SU-DHL-6 (cell line): ENCODE measurements around the gene ADARB2.

Experiments
- H2AFZ ChIP-seq: fragments of 200-600 bp; sonication (generic); 2 replicates; pipeline ENCODE4 v1.6.1; 2014; ENCODE audit warnings: low read depth, mild to moderate bottlenecking, moderate library complexity, mixed read lengths, antibody characterized with exemption, low read length; ENCODE audit not compliant: severe bottlenecking
- H3F3A ChIP-seq: fragments of 200-600 bp; shearing (Covaris generic); 2 replicates; pipeline ENCODE4 v1.6.0; 2016; ENCODE audit warnings: antibody characterized with exemption, mild to moderate bottlenecking; ENCODE audit not compliant: insufficient read depth
- H3K27ac ChIP-seq: fragments of 200-600 bp; sonication (generic); 2 replicates; pipeline ENCODE4 v1.5.1; 2016; ENCODE audit warnings: low read depth, mild to moderate bottlenecking, low read length, moderate library complexity, mixed read lengths
- H3K27me3 ChIP-seq: fragments of 200-600 bp; sonication (generic), shearing (Covaris generic); 2 replicates; pipeline ENCODE4 v1.6.0; 2014; ENCODE audit warnings: mild to moderate bottlenecking, low read length
- H3K36me3 ChIP-seq: fragments of 200-600 bp; sonication (generic); 2 replicates; pipeline ENCODE4 v1.6.1; 2014; ENCODE audit warnings: mild to moderate bottlenecking, low read length, mixed read lengths
- H3K4me2 ChIP-seq: fragments of 300-600, 200-600 bp; shearing (Covaris generic), sonication (generic); 2 replicates; pipeline ENCODE4 v1.6.0; 2014; ENCODE audit warnings: low read length, low read depth, mild to moderate bottlenecking; ENCODE audit not compliant: poor library complexity, severe bottlenecking
- H3K4me3 ChIP-seq: fragments of 200-600 bp; sonication (generic); 2 replicates; pipeline ENCODE4 v1.5.1; 2014; ENCODE audit warnings: antibody characterized with exemption, low read length, mild to moderate bottlenecking, mixed read lengths; ENCODE audit not compliant: insufficient read depth, poor library complexity, severe bottlenecking
- H3K79me2 ChIP-seq: fragments of 200-600 bp; sonication (generic); 2 replicates; pipeline ENCODE4 v1.6.1; 2014; ENCODE audit warnings: mild to moderate bottlenecking, low read length, moderate library complexity; ENCODE audit not compliant: insufficient read depth
- H3K9ac ChIP-seq: fragments of 200-600 bp; sonication (generic); 2 replicates; pipeline ENCODE4 v1.7.0; 2014; ENCODE audit warnings: mild to moderate bottlenecking, low read length
- H3K9me2 ChIP-seq: fragments of 200-600 bp; sonication (generic); replicated peaks from 2 replicates; pipeline ENCODE4 v1.6.1; 2014; ENCODE audit warnings: low read length; ENCODE audit not compliant: insufficient read depth
- H3K9me3 ChIP-seq: fragments of 200-600 bp; sonication (generic); 2 replicates; pipeline ENCODE4 v1.6.1; 2014; ENCODE audit warnings: low read length, mixed read lengths; ENCODE audit not compliant: insufficient read depth
- H4K20me1 ChIP-seq: fragments of 200-600 bp; sonication (generic); 2 replicates; pipeline ENCODE4 v1.6.1; 2014; ENCODE audit warnings: low read depth, mild to moderate bottlenecking, antibody characterized with exemption, low read length, moderate library complexity, mixed read lengths
- EZH2phosphoT487 ChIP-seq: fragments of 200-600 bp; sonication (generic), shearing (Covaris generic); conservative IDR thresholded peaks from 2 replicates; pipeline ENCODE4 v1.6.1; 2018; ENCODE audit warnings: mild to moderate bottlenecking, antibody characterized with exemption, low read length, moderate library complexity, mixed read lengths
- TF ChIP-seq, protein P1 (sequence below): fragments of 200-600 bp; sonication (generic); IDR thresholded peaks from one replicate; pipeline ENCODE4 v1.5.1; 2017; ENCODE audit warnings: antibody characterized with exemption, mild to moderate bottlenecking, low read length, moderate library complexity; ENCODE audit not compliant: insufficient read depth, poor library complexity, severe bottlenecking

Gene ADARB2

GRCh38 chr10:1658658-1659057, 78.7 kb downstream of the ADARB2 start:
- Histone ChIP-seq H3K9ac (no peak overlapping the region), H2AFZ (no peak overlapping the region), H3K27me3 (no peaks in the 10 kb centered on the region), H3K4me2 (no peak overlapping the region), H4K20me1 (no peaks in the 10 kb centered on the region), H3K27ac (no peak overlapping the region), H3F3A (no peaks in the 10 kb centered on the region), H3K9me2 (no peaks in the 10 kb centered on the region), H3K9me3 (no peaks in the 10 kb centered on the region), H3K4me3 (no peak overlapping the region), H3K36me3 (no peaks in the 10 kb centered on the region), H3K79me2 (no peaks in the 10 kb centered on the region)
- TF ChIP-seq, protein P1, sequence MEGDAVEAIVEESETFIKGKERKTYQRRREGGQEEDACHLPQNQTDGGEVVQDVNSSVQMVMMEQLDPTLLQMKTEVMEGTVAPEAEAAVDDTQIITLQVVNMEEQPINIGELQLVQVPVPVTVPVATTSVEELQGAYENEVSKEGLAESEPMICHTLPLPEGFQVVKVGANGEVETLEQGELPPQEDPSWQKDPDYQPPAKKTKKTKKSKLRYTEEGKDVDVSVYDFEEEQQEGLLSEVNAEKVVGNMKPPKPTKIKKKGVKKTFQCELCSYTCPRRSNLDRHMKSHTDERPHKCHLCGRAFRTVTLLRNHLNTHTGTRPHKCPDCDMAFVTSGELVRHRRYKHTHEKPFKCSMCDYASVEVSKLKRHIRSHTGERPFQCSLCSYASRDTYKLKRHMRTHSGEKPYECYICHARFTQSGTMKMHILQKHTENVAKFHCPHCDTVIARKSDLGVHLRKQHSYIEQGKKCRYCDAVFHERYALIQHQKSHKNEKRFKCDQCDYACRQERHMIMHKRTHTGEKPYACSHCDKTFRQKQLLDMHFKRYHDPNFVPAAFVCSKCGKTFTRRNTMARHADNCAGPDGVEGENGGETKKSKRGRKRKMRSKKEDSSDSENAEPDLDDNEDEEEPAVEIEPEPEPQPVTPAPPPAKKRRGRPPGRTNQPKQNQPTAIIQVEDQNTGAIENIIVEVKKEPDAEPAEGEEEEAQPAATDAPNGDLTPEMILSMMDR, result no peak
- TF ChIP-seq EZH2phosphoT487, result no peak

GRCh38 chr10:1657479-1657878, 79.8 kb downstream of the ADARB2 start:
- H3K4me3 ChIP-seq, result no peak overlapping the region
- H3K79me2 ChIP-seq, result no peaks in the 10 kb centered on the region
- no peaks in the 10 kb centered on the region for H3K36me3 ChIP-seq
- no peaks in the 10 kb centered on the region for H3K9me3 ChIP-seq
- H3K27me3 ChIP-seq, result no peaks in the 10 kb centered on the region
- no peak overlapping the region for H3K27ac ChIP-seq
- H4K20me1 ChIP-seq, result no peaks in the 10 kb centered on the region
- no peaks in the 10 kb centered on the region for H3F3A ChIP-seq
- TF ChIP-seq, protein P1, result no peak
- TF ChIP-seq EZH2phosphoT487, result no peak
- no peak overlapping the region for H2AFZ ChIP-seq
- no peaks in the 10 kb centered on the region for H3K9me2 ChIP-seq
- H3K4me2 ChIP-seq, result no peak overlapping the region
- no peak overlapping the region for H3K9ac ChIP-seq

- Histone ChIP-seq H2AFZ (no peak overlapping the region), H3K4me3 (no peak overlapping the region), H3K27ac (no peak overlapping the region), H3K9ac (no peak overlapping the region), H4K20me1 (no peaks in the 10 kb centered on the region), H3K4me2 (no peak overlapping the region), H3K9me2 (no peaks in the 10 kb centered on the region), H3K27me3 (no peaks in the 10 kb centered on the region), H3F3A (no peaks in the 10 kb centered on the region), H3K79me2 (no peaks in the 10 kb centered on the region), H3K9me3 (no peaks in the 10 kb centered on the region), H3K36me3 (no peaks in the 10 kb centered on the region)
- TF ChIP-seq EZH2phosphoT487, result no peak
- TF ChIP-seq, protein P1, result no peak
These were observed 82.0 kb downstream of the ADARB2 start for GRCh38 chr10:1655367-1655766.
